Activated naive CD4-positive, alpha-beta T cell treated with anti-CD3 and anti-CD28 coated beads, Interleukin-2, amount 50 U/mL, for 16 hours (primary cell): ENCODE results near the gene GINS2.

Experiments
- DNase-seq: peaks from one replicate; pipeline ENCODE4 v3.0.0-alpha.2; 2020

GINS2 gene

DNA sequence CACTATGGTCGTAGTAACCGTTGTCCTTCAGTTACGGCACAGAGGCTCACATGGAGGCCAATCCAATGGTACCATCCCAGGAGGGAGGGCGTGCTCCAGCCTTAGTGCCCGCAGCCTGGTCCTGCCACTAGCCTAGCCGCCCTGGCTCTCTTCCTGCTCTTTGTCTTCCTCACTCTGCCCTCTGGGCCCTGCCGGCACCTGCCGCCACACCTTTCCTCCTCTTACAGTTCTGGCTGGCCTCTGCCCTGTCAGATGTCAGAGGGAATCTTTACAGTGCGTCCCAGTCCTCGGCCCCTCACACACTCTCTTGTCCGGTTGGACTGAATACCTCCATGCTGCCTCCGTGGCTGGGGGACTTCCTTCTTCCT is 23.4 kb downstream of the GINS2 start:
- no peak for DNase-seq

DNA sequence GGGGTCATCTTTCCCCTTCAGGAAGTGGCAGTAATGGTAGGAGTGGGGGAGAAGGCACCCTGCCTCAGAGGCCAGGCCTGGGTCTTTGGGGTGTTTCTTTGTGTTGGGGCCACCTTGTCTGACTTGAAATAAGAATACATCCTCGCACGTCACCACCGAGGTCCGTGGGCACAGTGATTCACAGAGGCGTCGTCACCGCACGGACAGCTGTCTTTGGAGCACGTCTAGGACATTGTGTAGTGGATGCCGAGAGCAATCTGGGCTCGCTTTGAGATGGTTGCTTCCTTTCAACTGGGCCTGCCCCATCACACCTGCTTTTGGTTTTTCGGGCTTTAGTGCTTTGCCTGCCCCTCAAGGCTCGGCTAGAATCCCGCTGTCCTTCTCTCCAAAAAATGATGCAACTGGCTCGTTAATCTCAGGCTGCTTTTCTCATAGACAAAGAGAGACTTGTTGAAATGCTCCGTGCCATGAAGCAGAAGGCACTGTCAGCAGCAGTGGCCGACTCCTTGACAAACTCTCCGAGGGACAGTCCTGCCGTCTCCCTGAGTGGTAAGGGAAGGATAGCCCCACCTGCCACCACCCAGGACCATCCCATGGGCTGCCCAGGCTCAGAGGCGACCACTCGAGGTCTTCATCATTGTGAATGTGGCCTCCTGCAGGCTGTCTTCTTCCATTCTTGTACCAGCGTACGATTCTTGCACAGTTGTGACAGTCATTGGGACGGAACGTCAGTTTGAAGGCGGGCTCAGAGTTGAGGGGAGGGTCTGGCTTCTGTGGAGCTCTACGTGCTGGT is 24.0 kb downstream of the GINS2 start:
- DNase-seq: no peak

DNA sequence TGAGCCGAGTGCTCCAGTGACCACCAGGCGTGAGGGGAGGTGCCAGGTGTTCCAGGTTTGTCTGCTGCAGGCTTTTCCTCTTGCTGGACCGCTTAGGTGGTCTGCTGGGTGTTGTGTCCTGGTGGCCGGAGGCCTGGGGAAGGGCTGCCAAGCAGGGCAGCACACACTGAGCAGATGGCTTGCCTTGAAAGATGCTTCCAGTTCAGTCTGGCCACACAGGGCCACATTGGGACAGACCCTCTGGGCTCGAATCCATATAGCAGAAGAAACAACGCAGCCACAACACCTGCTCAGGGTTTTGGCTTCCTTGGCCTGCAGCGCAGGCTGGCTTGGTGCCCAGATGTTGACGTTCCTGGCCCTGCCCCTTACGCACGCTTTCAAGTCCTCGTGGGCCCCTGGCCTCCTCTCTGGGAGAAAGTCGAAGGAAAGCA is 24.8 kb downstream of the GINS2 start:
- no peak for DNase-seq

DNA sequence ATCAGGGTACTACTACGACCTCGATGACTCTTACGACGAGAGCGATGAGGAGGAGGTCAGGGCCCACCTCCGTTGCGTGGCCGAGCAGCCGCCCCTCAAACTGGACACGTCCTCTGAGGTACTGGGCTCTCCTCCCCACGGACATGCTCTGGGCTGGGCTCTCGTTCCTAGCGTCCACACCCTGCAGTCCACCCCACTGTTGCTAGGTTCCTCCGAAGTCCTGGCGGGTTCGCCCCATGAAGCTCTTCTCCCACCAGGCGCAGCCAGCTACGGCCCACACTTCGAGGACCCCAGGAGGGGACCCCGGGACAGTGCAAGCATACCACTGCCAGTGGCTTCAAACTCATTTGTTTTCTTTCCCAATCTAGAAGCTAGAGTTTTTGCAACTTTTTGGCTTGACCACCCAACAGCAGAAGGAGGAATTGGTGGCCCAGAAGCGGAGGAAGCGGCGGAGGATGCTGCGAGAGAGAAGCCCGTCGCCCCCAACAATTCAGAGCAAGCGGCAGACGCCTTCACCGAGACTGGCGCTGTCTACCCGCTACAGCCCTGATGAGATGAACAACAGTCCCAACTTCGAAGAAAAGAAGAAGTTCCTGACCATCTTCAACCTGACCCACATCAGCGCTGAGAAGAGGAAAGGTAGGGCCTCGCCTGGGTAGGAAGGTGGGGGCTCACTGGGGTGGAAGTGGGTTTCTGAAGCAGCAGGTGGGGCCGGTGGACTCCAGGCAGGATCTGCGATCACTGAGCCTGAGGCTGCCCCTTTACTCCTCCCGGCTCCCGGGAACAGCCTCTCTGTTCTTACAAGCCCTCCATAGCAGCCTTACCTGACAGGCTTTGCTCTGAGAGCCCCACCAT is 25.6 kb downstream of the GINS2 start:
- DNase-seq: no peak

DNA sequence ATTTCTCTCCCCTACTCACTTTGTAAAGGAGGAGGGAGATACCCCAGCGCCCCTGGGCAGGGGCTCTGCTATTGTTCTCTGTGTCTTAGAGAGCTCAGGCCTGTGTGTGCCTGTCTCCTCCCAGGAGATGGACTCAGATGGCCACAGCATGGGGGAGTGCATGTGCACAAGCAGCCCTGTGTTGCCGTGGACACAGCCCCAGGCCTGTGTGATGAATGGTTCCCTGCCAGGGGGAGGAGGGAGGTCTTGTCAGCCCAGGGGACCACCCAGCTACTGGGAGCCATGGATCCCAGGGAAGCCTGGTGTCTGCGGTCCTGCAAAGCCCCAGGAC is 26.3 kb downstream of the GINS2 start:
- no peak for DNase-seq

DNA sequence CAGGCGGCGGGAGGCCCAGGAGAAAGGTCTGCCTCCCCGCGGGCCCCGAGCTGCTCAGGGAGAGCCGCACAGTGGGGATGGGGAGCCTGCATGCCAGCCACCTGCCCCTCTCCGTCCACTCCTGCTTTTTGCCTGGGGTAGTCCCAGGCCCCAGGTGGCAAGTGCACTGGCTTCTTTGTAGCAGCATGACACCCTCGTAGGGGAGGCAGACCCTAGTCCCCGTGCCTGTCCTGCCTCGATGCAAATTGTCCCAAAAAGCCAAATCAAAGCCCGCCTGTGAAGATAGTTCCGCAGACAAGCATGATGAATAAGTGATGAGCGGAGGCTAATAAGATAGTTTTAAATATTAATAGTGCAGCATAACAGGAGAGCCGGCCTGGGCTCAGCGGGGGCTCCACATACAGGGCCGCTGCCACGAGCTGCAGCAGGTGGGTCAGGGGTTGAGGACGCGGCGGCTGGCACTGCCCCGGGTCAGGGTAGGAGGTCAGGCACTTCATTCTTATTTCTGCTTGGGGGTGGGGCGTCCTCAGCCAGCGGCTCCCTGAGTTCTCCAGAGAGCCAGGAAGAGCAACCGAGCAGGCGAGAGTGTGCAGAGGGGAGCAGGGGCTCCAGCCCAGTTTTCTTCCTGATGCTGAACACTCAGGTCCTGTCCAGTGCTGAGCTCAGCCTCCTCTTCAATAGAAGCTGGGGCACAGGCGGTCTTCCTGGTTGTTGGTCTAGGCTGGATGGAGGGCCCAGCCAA is 26.8 kb downstream of the GINS2 start:
- DNase-seq: no peak

DNA sequence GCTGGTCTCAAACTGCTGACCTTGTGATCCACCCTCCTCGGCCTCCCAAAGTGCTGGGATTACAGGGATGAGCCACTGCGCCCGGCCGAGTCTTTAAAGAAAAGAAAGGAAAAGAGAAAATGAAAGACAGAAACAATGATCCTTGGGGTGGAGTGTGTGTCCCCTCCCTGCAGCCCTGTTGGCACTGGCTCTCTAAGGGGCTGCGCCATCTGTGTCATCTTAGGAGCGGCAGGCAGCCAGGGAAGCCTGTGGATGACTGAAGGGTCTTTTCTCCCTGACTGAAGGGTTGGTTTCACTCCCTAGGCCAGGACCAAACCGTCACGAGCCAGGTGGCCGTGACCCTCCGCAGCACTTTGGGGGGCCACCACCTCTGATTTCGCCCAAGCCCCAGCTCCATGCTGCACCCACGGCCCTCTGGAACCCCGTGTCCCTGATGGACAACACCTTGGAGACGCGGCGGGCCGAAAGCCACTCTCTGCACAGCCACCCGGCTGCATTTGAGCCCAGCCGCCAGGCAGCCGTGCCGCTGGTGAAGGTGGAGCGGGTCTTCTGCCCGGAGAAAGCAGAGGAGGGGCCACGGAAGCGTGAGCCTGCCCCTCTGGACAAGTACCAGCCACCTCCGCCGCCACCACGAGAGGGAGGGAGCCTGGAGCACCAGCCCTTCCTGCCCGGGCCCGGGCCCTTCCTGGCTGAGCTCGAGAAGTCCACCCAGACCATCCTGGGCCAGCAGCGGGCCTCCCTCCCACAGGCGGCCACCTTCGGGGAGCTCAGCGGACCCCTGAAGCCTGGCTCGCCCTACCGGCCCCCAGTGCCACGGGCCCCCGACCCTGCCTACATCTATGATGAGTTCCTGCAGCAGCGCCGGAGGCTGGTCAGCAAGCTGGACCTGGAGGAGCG is 27.7 kb downstream of the GINS2 start:
- no peak for DNase-seq

DNA sequence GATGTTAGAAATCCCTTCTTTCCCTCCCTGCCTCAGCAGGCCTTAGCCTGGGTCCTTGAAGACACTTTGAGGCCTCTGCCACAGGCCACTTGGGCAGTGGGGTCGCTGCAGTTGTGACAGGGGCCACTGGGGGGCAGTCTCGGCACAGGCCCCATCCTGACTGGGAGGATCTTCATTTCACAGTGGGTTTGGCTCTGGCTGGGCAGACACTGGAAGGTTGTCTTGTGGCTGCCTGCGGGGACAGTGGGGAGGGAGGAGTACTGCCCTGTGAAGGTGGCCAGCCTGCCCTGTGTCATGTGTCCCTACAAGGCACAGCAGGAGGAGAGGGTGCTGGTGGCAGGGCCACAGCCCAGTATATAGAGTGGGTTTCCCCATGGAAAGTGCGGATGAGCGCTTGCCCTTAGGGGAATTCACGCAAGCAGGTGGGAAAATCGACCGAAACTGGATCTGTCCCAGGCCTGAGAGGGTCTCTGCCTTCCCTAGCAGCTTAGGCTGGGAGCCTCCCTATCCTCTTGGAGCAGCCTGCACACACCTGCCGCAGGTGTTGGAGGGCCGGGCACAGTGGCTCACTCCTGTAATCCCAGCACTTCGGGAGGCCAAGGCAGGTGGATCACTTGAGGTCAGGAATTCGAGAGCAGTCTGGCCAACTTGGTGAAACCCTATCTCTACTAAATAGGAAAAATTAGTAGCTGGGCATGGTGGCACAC is 28.8 kb downstream of the GINS2 start:
- DNase-seq: peak; percentile 67

DNA sequence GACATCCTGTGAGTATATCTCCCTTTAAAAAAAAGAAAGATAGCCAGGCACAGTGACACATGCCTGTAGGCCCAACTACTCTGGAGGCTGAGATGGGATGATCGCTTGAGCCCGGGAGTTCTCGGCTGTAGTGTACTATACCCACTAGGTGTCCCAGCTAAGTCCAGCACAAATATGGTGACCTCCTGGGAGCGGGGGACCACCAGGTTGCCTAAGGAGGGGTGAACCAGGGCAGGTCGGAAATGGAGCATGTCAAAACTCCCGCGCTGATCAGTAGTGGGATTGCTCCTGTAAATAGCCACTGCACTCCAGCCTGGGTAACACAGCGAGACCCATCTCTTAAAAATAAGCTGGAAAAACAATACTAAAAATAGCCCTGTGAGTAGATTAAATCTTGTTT is 29.4 kb downstream of the GINS2 start:
- no peak for DNase-seq

DNA sequence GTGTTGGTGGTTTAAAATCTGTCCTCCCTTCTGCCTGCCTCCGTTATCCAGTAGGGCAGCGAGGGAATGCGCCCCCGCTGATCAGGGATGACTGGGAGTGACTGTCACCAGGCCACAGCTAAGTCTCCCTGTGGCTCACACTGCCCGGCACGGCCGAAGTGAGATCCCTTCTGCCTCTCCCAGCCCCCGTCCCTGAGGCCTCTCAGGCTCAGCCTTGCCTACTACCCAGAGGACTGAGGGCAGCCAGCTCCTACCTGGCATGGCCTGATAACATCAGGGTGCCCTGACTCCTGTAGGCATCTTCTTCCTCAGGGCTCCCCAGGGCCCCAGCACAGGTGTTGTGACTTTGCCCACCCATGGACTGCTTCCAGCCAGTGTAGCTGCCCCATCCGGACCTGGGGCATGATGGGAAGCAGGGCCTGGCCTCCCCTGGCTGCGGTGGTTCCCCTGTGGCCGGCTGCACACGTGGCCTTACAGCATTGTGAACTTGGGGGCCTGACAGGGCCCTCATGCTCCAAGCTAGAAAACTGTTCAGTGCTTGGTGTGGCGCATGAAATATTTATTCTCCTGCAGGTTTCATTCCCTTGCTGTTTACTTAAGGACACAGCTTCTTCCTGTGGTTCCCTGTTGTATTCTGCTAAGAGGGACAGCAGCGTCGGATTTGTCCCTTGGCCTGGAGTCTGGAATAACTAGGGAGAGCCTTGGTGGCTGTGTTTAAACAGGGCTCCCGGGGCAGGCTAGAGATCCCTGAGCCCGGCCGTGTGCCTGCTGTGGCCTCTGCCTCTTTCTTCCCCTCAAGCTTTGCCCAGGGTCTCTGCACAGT is 30.0 kb downstream of the GINS2 start:
- no peak for DNase-seq

DNA sequence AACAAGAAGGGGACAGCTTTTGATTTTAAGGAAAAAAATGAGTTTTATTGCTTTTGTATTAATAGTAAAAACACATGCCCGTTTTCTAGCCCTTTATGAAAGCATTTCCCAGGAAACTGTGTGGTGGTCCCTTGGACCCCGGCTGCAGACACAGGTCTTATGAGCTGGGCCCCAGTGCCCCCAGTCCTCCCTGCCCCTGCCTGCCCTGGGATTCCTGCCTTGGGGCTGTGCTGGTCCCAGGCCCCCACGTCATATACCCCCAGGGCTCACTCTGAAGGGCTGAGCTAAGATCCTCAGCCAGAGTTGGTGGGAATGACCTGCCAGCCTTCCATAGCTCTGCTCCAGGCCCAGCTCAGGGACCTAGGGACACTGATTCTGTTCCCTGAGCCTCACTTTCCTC is 30.8 kb downstream of the GINS2 start:
- DNase-seq: no peak

DNA sequence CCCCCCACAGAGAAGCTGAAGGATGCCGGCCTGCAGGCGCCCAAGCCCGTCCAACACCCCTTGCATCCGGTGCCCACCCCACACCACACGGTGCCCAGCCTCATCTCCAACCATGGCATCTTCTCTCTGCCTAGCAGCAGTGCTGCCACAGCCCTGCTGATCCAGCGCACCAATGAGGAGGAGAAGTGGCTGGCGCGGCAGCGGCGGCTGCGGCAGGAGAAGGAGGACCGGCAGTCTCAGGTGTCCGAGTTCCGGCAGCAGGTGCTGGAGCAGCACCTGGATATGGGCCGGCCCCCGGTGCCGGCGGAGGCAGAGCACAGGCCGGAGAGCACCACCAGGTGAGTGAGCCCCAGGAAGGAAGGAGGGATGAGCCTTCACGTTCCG is 31.5 kb downstream of the GINS2 start:
- DNase-seq: no peak

DNA sequence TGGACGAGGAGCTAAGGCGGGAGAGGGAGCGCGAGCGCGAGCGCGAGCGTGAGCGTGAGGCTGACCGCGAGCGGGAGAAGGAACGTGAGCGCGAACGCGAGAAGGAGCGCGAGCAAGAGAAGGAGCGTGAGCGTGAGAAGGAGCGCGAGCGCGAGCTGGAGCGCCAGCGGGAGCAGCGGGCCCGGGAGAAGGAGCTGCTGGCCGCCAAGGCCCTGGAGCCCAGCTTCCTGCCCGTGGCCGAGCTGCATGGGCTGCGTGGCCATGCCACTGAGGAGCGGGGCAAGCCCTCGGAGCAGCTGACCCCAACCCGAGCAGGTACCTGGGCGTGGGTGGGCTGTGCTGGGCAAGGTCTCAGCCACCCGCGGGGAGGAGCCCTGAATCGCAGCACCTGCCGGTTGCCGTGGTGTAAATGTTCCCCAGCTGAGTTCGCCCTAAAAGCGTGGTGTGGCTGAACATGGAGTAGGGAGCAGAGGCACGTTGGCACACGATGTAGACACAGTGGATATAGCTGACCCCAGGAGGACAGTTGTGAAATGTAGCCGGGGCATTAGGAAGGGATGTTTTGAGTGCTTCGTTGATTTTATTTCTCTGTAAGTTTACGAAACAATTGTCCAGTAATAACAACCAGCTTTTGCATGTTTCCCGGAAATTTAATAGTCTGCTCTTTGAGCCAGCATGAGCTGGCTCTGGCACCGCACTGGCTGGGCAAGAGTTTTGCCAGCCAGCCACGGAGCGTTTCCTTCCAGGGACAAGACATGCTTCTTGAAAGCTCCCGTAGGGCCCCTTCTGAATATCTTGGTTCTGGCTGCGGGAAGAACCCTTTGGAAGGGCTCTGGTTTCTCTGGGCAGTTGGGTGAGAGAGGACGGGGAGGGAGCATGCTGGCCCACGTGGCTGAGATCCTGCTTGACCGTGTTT is 32.1 kb downstream of the GINS2 start:
- no peak for DNase-seq

DNA sequence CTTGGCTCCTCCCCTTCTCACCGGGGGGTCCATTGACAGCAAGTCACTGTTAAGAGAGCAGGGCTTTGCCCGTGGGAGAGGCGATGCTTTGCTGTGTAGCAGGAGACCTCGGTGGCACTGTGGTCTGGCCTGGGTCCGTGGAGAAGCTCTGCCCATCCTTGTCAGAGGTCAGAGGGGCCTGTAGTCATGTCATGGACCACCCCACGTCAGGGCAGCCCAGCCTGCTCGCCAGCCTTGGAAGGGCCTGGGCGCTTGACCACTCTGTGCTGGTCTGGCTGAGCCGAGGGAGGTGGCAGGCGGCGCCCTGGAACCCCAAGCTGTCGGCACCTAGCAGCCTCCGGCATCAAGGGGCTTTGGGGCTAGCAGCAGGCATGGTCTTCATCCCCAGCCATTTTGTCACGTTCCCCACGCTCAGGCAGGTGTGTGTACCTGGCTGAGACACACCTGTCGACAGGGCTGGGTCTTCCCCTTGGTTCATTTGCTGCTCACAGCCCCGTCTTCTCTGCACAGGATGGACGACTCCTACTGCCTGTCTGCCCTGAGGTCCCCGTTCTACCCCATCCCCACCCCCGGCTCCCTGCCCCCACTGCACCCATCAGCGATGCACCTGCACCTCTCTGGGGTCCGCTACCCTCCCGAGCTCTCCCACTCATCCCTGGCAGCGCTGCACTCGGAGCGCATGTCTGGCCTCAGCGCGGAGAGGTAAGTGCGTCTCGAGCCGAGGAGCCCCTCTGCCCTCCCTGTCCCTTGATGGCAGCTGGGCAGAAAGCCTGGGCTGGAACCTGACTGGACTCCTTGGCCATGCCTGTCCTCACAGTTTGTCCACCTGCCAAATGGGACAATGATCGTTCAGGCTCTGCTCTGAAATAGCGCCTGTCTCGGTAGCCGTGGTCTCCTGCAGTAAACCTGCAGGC is 33.3 kb downstream of the GINS2 start:
- DNase-seq: no peak

DNA sequence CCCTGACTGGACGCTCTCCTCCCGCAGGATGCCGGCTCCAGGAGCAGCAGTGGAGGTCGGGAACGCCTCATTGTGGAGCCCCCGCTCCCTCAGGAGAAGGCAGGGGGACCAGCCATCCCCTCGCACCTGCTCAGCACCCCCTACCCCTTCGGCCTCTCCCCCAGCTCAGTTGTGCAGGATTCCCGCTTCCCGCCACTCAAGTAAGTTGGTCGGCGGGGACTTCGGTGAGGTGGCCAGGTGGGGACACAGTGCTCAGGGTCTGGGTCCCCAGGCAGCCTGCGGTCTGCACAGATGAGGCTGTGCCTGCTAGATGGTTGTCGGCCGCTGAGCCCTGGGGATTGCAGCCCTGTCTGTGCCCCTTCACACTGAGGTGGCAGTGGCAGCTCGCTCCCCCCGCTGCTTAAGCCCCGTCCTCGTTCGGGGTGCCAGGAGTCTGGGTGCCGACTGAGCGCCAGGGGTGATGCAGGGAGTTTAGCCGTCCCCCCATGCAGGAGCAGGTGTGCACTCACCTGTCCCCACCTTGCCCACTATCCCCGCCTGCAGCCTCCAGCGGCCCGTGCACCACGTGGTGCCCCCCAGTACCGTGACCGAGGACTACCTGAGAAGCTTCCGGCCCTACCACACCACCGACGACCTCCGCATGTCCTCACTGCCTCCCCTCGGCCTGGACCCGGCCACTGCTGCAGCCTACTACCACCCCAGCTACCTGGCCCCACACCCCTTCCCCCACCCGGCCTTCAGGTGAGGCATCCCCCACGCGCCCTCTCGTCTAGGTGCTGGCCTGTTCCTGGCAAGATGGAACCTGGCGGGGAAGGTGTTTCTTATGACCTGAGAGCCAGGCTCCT is 34.3 kb downstream of the GINS2 start:
- DNase-seq: no peak

DNA sequence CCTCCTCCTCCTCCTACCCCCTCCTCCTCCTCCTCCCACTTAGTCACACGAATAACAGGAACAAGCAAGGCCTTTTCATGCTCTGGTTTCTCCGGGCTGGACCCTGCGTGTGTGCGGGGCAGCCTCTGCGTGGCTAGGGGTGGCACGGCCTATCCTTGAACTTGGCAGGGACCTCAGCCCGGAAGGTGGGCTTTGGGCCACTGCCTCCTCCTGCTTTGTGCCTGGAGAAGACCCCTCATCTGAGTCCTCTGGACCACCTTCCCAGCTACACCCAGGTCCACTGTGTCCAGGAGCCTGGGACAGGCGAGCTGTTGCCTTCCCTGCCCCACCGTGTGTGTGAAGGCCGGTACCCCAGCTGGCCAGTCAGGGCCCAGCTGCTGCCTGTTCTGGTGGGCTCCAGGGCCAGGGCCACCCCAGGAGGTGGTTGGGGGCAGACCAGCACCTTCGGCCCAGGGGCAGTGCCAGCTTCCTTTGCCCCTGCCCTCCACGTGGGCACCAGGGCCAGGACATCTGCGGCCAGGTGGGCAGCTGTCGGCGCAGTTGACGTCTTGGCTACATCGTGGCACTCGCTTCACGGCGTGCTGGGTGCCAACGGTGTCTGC is 35.4 kb downstream of the GINS2 start:
- no peak for DNase-seq

DNA sequence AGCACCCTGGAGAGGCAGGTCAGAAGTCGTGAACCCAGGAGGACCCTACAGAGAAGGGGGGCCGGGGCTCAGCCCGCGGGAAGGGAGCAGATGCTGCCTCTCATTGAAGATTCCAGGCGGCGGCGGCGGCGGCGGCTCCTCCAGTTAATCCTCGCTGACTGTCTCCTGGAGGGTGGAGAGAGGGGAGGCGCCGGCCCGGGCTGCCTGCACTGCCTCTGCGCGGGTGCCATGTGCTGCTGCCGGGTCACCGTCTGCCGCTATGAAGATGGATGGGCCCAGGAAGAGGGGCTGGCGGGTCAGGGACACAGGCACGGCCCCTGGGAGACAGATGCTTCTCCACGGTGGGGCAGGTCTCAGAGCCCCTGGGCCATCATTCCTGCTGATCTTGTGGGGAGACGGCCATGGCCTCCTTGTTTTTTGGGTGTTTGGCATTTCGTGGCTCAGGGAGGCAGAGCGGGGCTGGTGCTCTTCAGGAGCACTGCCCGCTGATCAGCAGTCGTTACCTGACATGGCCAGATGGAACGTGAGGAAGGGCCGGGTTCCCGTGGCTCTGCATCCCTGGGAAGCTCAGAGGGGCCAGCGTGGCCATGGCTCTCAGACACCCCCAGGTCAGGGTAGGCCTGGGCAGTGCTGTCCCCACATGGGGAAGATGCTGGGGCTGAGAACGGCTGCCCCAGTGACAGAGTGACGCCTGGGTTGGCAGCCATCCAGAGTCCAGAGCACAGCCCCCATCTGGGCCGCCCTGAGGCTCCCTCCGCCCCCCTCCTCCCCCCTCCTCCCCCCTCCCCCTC is 36.1 kb downstream of the GINS2 start:
- no peak for DNase-seq
